Fibroblast of gingiva (primary cell): ENCODE results near the gene KIF1B.

Source experiments
- DNase-seq: peaks from one replicate; pipeline ENCODE4 v3.0.0-alpha.2; 2011; ENCODE audit warnings: low read depth

Gene KIF1B

GRCh38 chr1:10429868-10430215, 219.5 kb downstream of the KIF1B start:
- no peak for DNase-seq

DNA sequence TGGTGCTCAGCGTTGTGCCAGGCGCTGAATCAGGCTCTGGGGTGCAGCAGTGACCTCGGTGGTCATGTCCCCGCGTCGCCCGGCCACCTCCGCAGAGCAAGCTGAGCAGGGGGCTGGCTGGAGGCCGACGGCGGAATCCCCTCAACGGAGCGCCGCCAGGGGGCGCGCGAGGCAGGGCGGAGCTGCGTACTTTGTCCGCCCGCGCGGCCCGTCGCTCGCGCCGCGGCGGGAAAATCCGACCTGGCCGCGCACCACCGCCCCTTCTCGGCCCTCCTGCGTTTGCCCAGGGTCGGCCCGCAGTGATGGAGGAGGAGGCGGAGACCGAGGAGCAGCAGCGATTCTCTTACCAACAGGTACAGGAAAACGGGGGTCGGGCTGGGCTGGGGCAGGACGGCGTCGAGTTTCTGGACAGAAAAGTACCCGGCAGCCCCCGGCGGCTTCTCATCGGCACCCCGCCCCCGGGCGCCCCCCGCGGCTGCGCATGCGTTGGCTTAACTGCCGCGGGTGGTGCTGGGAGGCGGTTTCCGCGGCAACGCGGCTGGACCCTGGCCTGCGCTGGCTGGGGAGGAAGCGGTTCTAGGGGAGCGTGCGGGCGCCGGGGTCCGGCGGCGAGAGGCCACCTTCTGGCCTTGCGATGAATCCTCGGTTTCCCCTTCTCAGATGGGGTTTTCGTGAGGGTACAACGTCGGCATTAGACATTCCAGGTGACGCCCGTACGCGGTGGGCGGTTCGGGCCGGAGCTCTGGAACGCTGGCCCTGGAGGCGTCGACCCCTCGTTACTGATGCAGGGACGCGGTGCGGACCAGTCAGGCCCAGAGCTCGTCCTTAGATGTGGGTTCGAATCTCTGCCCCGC, 220.1 kb downstream of the KIF1B start, which contains the start of gene CENPS:
Gene CENPS (plus strand): TSS at position 218 of the 854 bp plus-strand sequence. CDS start 85 bp downstream, at position 303.
- DNase-seq = peak; percentile 82
